Psoas muscle (tissue), 8 donors: ENCODE measurements around the gene KRTAP4-12. TPM values are rescaled to one million over a fixed set of nuclear protein-coding genes. Genes with fewer than 3 reads are reported as not detected.
"Not testable (repeated sequence)": the region's sequence is repeated elsewhere in the genome, so short reads cannot be mapped to it uniquely, and the experiment has no call there.

Source experiments
- ATAC-seq, 4 donors: fragments of 200-7000 bp; cut with Tn5 transposase; one replicate each; pipeline ENCODE4 v1.9.1; 2020; ENCODE audit warnings: moderate library complexity in 3 of 4, mild to moderate bottlenecking in 2 of 4
- DNase-seq, 2 donors: peaks; one replicate each; pipeline ENCODE4 v3.0.0-alpha.2; 2020
- H3K27ac ChIP-seq: fragments of 200-600 bp; one replicate; pipeline ENCODE4 v1.8.0; 2022
- H3K27me3 ChIP-seq, 3 donors: fragments of 200-600 bp in 1 of 3; one replicate each; pipeline versions ENCODE4 v1.6.1 to v1.8.0; 2013 to 2022; ENCODE audit warnings: low read length in 2 of 3, mild to moderate bottlenecking in 2 of 3, moderate library complexity in 1 of 3; ENCODE audit not compliant: insufficient read depth in 3 of 3
- H3K36me3 ChIP-seq, 2 donors: fragments of 200-600 bp in 1 of 2; one replicate each; pipeline versions ENCODE4 v1.6.1 to v1.8.0; 2013 to 2022; ENCODE audit warnings: low read depth in 1 of 2, mild to moderate bottlenecking in 1 of 2, moderate library complexity in 1 of 2; ENCODE audit not compliant: insufficient read depth in 1 of 2
- H3K4me1 ChIP-seq: fragments of 200-600 bp; one replicate; pipeline ENCODE4 v1.8.0; 2022
- H3K4me3 ChIP-seq: fragments of 200-600 bp; one replicate; pipeline ENCODE4 v1.8.0; 2022; ENCODE audit warnings: mild to moderate bottlenecking
- H3K9me3 ChIP-seq: fragments of 200-600 bp; one replicate; pipeline ENCODE4 v1.8.0; 2022
- CTCF ChIP-seq: fragments of 200-600 bp; IDR thresholded peaks from one replicate; pipeline ENCODE4 v1.8.0; 2022; ENCODE audit warnings: antibody characterized with exemption
- WGBS, 3 donors: extraction: QIAGEN DNeasy Blood & Tissue Kit; methylation state at CpG; one replicate each; pipeline versions ENCODE4 v1.1.6 to v1.1.7; 2013; 5-methylcytosine and 5-hydroxymethylcytosine counted together
- intact Hi-C, 2 donors: fragments of 100-400 bp; cut with DNase I; formaldehyde crosslinking; loops; one replicate each; pipeline versions ENCODE4 v1.11.0 to v1.14.2; 2022
- polyA plus RNA-seq, 3 donors: library from polyadenylated mRNA; stranded (reverse); fragments of 200-250 nt; gene quantifications; one replicate each; pipeline ENCODE4 v1.2.3, GENCODE V29; 2013
- total RNA-seq, 4 donors: library from RNA; stranded (reverse); fragmentation: NEBNext Ultra II Directional in 2 of 4; extraction: Animal tissue kit (Norgen Biotek cat#: 25700) in 2 of 4; gene quantifications; one replicate each; pipeline versions ENCODE4 v1.2.1 to v1.2.4, GENCODE V29; 2021 to 2023
- donor health status: healthy with polysubstance abuse.
- donor health status: DM: no; HTN: no; CAD: no; lungs with moderate emphysema.
- donor health status: Bipolar disorder and iron deficiency.
- donor health status: healthy.
- donor health status: DM: yes; HTN: yes; CAD: no.
- donor health status: DM: no; HTN: no; CAD: no.
- donor health status: DM: no; HTN: no; CAD: no.
- donor health status: DM: yes; HTN: yes; CAD: no.

Gene KRTAP4-12
- total and polyA plus RNA-seq, 7 donors = not detected

- H3K9me3 ChIP-seq = no peaks in the 10 kb centered on the region
- no peak for ATAC-seq
- TF ChIP-seq CTCF = no peak
- peaks cover 0 to 6% (median 1%) of the 10 kb centered on the region in 3 donors for H3K27me3 ChIP-seq
- WGBS, 3 donors = 74 to 86% (median 80%) methylated on average over 5 to 6 of the region's 6 CpGs
- H3K4me1 ChIP-seq = no peaks in the 10 kb centered on the region
- DNase-seq = no peak
- no peak overlapping the region for H3K4me3 ChIP-seq
- no peak overlapping the region for H3K27ac ChIP-seq
- no peaks in the 10 kb centered on the region for H3K36me3 ChIP-seq
- intact Hi-C loops = no loop called here
Measured at GRCh38 chr17:41098481-41098880, 25.5 kb downstream of the KRTAP4-12 start.

GRCh38 chr17:41098042-41098441 lies 25.9 kb downstream of the KRTAP4-12 start, which contains the start of gene KRTAP4-8:
Gene KRTAP4-8, minus strand, starts transcription at chr17:41098142. Its CDS starts 58 bp downstream, at chr17:41098084.
- Histone ChIP-seq H3K36me3 (no peaks in the 10 kb centered on the region), H3K4me3 (no peak within 1 kb of the TSS), H3K27ac (no peak within 1 kb of the TSS), H3K9me3 (no peaks in the 10 kb centered on the region), H3K27me3 (peaks cover 0 to 4% (median 1%) of the 10 kb centered on the region in 3 donors), H3K4me1 (no peaks in the 10 kb centered on the region)
- intact Hi-C loops = no loop called here
- TF ChIP-seq CTCF = no peak
- no peak for DNase-seq
- WGBS, 3 donors = 72 to 76% (median 73%) methylated on average over 4 of the region's 4 CpGs
- ATAC-seq = no peak

GRCh38 chr17:41096055-41096454 lies 27.9 kb downstream of the KRTAP4-12 start:
- 82 to 86% (median 83%) methylated on average over 7 of the region's 7 CpGs for WGBS, 3 donors
- Histone ChIP-seq H3K9me3 (no peaks in the 10 kb centered on the region), H3K4me1 (no peaks in the 10 kb centered on the region), H3K36me3 (no peaks in the 10 kb centered on the region), H3K27ac (no peak overlapping the region), H3K4me3 (no peak overlapping the region), H3K27me3 (peaks cover 0 to 4% (median 1%) of the 10 kb centered on the region in 3 donors)
- ATAC-seq = no peak
- intact Hi-C loops = no loop called here
- TF ChIP-seq CTCF = no peak
- no peak for DNase-seq

- WGBS, 3 donors = 51 to 67% (median 64%) methylated on average over 4 of the region's 4 CpGs
- H3K4me3 ChIP-seq, H3K27ac ChIP-seq, H3K9me3 ChIP-seq, DNase-seq, ATAC-seq, H3K4me1 ChIP-seq, H3K36me3 ChIP-seq, H3K27me3 ChIP-seq, intact Hi-C loops: not testable (repeated sequence)
Measured at GRCh38 chr17:41088760-41089352, 35.1 kb downstream of the KRTAP4-12 start.

- intact Hi-C loops, H3K36me3 ChIP-seq, H3K27me3 ChIP-seq, H3K4me1 ChIP-seq, H3K4me3 ChIP-seq, DNase-seq, ATAC-seq, H3K9me3 ChIP-seq, H3K27ac ChIP-seq: not testable (repeated sequence)
- WGBS, 3 donors = 70 to 79% (median 71%) methylated on average over 5 to 14 of the region's 14 CpGs
Measured at GRCh38 chr17:41084100-41084856, 39.7 kb downstream of the KRTAP4-12 start, which contains the start of gene KRTAP4-7. Gene KRTAP4-7, plus strand, starts transcription at chr17:41084150. Its CDS starts 57 bp downstream, at chr17:41084207.

GRCh38 chr17:41083427-41083826 lies 40.6 kb downstream of the KRTAP4-12 start:
- 77 to 81% (median 77%) methylated on average over 2 of the region's 2 CpGs for WGBS, 3 donors
- DNase-seq, H3K9me3 ChIP-seq, H3K4me3 ChIP-seq, H3K27me3 ChIP-seq, H3K27ac ChIP-seq, H3K36me3 ChIP-seq, H3K4me1 ChIP-seq, intact Hi-C loops, ATAC-seq: not testable (repeated sequence)
